Measurements from ENCODE around the gene HSD17B14.

- TF ChIP-seq POLR2AphosphoS5 (IDR thresholded peaks at IDR 0.05; ENCODE audit: low read depth, low read length), result no peak
- no peak for TF ChIP-seq TAF1 (IDR thresholded peaks at IDR 0.05; ENCODE audit: low read depth, low read length)
- TF ChIP-seq POLR2A (IDR thresholded peaks at IDR 0.05; ENCODE audit: low read depth, low read length), result no peak
- TF ChIP-seq PAX5 (IDR thresholded peaks at IDR 0.05; ENCODE audit: insufficient read depth, low read length, severe bottlenecking), result no peak
Measured at GRCh38 chr19:48806818-48807589, 29.3 kb downstream of the HSD17B14 start.
